ENCODE data around the gene AGPAT1.

DNA sequence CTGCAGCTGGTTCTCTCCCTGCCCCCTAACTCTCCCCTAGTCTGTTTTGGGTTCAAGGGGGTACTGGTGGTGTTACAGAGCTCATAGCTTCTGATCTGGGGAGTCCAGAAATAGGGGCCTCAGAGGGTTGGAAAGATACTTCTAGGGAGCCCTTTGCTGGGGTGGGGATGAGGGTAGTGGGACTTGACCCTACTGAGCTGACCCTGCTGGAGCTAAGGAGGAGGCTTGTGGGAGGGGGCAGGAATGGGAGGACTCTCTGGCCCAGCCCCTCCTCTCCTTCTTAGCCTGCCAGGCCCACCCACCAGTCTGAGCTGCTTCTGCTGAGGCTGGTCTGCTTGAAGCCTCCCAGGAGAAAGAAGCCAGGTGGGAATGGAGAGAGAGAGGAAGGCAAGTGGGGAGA is 11.6 kb downstream of the AGPAT1 start, which contains the start of gene EGFL8:
- TF ChIP-seq CTCF (conservative IDR thresholded peaks at IDR 0.05; ENCODE audit: low read length) (no peak), EZH2phosphoT487 (IDR thresholded peaks at IDR 0.05; ENCODE audit: borderline replicate concordance, low read depth, low read length) (no peak)
